SIG-M5 (cell line): ENCODE results near the gene RCBTB2.
A peak's percentile ranks its signal among the peaks of the same experiment; 100 is the strongest.

ENCODE experiments used
- DNase-seq: peaks from one replicate; lab custom pipeline; 2025; lab: John Stamatoyannopoulos, UW

Gene RCBTB2

GRCh38 chr13:48531416-48532255 lies 1.2 kb downstream of the RCBTB2 start:
- no peak for DNase-seq

DNA sequence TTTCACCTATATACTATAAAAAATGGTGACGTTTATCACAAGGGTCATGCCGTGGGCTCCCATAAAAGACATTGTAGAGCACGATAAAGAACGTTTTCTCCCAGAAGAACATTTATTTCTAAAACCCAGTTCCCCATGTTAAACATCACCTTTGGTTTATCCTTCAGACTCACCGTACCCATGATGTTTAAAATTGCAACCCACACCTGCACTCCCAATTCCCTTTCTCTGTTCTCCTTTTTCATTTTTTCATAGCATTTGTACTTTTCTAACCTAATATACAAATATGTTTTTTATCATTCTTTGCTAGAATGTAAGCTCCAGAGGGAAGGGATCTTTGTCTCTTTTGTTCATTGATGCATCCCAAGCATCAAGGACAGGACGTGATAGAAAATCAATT lies 2.0 kb downstream of the RCBTB2 start:
- DNase-seq = no peak

DNA sequence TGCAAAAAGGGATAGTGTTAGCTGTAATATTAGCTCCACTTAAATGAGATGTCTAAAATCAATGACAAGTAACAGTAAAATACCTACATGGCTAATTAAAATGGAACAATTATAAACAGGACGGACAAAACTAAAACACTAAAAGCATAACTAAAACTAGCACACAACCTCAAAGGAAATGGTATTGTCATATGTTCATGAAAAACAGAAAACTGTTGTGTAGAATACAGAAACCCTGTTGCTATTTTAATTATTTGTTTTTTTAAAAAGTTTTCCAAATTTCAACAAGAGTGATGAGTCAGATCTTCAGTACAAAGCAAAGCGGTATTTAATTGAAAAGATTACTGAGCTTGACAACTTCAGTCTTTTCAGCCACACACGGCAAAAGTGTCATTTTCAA lies 4.2 kb downstream of the RCBTB2 start:
- no peak for DNase-seq

GRCh38 chr13:48527955-48528354 lies 4.9 kb downstream of the RCBTB2 start:
- DNase-seq = no peak

GRCh38 chr13:48526286-48526685 lies 6.6 kb downstream of the RCBTB2 start:
- no peak for DNase-seq

GRCh38 chr13:48518083-48518482 lies 14.8 kb downstream of the RCBTB2 start:
- no peak for DNase-seq

DNA sequence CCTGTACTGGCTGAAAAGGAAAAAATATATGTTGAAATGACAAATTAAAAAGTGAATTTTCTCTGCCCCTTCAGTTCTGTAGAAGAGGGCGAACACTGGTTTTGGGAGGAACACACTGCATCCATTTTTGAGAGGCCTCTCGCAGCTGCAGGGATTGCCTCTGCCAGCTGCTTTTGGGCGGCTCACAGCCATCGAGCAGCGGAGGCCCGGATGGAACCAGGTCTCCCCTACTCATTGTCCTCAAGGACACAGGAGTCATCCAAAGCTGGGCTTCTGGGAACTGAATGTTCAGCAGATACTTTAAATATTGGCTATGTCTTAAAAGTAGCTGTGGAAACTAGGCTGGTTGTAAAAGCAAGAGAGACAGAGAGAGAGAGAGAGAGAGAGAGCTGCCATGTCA lies 17.1 kb downstream of the RCBTB2 start:
- no peak for DNase-seq

- DNase-seq = no peak
These were observed 18.1 kb downstream of the RCBTB2 start for GRCh38 chr13:48514793-48515192.

DNA sequence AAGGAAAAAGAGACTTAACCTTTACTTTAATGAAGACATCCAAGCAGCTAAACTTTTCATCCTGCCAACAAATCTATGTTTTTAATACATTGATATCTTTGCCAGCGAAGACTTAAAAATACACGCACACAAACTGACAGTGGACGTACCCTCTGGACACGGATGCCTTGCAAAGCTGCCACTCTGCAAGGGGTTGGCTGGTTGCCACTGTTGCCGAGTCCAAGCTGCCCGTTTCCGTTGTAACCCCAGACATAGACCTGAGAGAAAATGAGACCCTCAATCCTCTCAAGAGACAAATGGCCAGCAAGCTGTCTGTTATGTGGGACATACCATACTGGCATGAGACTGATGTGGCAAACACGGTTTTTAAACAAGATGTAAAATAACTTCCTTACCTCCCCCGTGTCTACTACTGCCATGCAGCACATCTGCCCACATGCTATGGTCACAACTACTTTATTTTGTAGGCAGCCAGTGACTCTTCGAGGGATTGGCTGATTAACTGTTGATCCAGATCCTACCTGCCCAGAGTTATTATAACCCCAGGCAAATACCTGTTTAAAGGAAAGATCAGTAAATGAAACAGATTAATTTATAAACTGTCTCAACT lies 21.2 kb downstream of the RCBTB2 start:
- no peak for DNase-seq

GRCh38 chr13:48510698-48511097 lies 22.2 kb downstream of the RCBTB2 start:
- DNase-seq = no peak

GRCh38 chr13:48508011-48508410 lies 24.9 kb downstream of the RCBTB2 start:
- no peak for DNase-seq

GRCh38 chr13:48507021-48507420 lies 25.9 kb downstream of the RCBTB2 start:
- no peak for DNase-seq

DNA sequence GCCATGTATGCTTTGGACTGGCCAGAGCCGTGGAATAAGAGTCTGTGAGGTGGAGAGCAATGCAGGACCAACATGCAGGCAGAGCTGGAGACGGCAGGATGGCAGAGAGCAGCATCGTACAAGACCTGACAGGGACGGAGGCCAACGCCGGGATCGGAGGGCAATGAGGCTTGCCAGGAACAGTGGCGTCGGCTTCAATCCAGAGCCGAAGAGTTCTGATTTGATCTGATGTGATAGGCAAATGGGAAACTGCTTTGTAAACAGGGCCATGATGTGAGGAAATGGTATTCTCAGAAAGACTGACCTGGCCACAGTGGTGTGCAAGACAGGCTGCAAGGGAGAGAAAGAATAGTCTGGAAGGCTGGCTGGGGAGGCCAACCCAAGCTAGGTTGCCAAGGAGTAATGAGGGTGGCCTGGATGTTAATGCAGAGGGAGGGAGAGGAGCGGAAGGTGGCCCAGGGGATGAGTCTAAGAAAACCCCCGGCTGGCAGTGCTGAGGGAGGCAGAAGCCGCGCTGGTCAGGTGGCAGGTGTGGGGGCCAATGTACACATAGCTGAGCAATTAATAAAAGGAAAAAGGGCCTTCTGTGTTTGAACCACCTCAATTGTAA lies 26.7 kb downstream of the RCBTB2 start:
- DNase-seq = no peak

GRCh38 chr13:48505597-48506091 lies 27.2 kb downstream of the RCBTB2 start:
- DNase-seq = peak; percentile 56

GRCh38 chr13:48505012-48505411 lies 27.9 kb downstream of the RCBTB2 start:
- DNase-seq = no peak

DNA sequence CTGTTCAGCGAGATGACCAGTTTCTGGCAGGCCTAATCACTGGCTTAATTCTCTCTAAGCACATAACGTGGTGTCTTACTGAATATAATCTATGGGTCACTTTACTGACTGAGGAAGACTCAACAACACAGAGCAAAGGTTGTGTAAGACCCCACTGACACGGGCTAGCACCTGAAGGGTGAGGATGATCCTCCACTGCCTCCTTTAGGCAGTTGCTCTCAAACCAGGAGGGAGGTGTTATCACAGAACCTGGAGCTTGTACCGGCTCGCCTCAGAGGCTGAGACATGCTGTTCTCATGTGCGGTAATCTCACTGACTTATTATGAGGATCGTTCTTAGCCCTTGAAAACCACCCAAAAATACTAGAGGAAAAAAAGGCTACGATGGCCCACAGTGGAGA lies 28.3 kb downstream of the RCBTB2 start:
- DNase-seq = no peak

GRCh38 chr13:48502601-48503319 lies 30.1 kb downstream of the RCBTB2 start:
- no peak for DNase-seq

DNA sequence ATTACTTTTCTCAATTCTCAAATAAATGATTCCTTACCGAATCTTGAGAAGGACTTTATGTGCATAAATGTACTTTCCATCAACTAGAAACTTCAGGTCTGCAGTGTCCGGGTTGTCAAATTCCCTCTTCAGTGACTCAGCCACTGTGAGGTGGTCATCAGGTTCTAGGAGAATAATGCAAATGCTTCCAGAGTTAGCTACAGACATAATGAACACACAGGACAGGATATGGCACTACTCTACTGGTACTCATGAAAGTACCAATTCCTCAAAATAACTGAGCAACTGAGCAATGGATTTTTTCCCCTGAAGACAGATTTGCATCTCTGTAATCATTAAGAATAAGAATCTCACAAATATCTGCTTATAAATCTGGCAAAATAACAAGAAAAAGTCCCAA lies 31.2 kb downstream of the RCBTB2 start:
- no peak for DNase-seq

GRCh38 chr13:48500652-48501197 lies 32.2 kb downstream of the RCBTB2 start:
- DNase-seq = peak; percentile 95

- DNase-seq = no peak
These were observed 35.2 kb downstream of the RCBTB2 start for GRCh38 chr13:48497669-48498068.

- DNase-seq = no peak
These were observed 36.4 kb downstream of the RCBTB2 start for GRCh38 chr13:48496271-48497161.
